Hepatocyte (in vitro differentiated cells): ENCODE measurements around the gene WTIP.

Source experiments
- CTCF ChIP-seq: fragments of 200-600 bp; sonication (generic); IDR thresholded peaks from 2 replicates; pipeline ENCODE4 v1.5.1; 2016; ENCODE audit warnings: antibody characterized with exemption, mild to moderate bottlenecking; ENCODE audit not compliant: poor library complexity
- EZH2 ChIP-seq: fragments of 200-600 bp; sonication (generic); IDR thresholded peaks from 2 replicates; pipeline ENCODE4 v1.6.1; 2016; ENCODE audit warnings: antibody characterized with exemption, mild to moderate bottlenecking, borderline replicate concordance

- TF ChIP-seq CTCF: no peak
- no peak for TF ChIP-seq EZH2
Measured at GRCh38 chr19:34507414-34508067, 26.0 kb downstream of the WTIP start.
